Progenitor cell of endocrine pancreas (in vitro differentiated cells): ENCODE measurements around the gene KIF3C. TPM values are rescaled to one million over a fixed set of nuclear protein-coding genes. Genes with fewer than 3 reads are reported as not detected.

ENCODE experiments used
- DNase-seq: peaks from one replicate; pipeline ENCODE4 v3.0.0; 2021; ENCODE audit warnings: low spot score; ENCODE audit not compliant: unreplicated experiment
- H3K27ac Mint-ChIP-seq: 2 replicates; pipeline ENCODE4 v1.8.0; 2021; ENCODE audit warnings: mild to moderate bottlenecking, moderate library complexity, mixed read lengths
- H3K27me3 Mint-ChIP-seq: 2 replicates; pipeline ENCODE4 v1.8.0; 2021; ENCODE audit warnings: mixed read lengths
- H3K36me3 Mint-ChIP-seq: 2 replicates; pipeline ENCODE4 v1.8.0; 2022; ENCODE audit warnings: mixed read lengths; ENCODE audit not compliant: insufficient read depth
- H3K4me1 Mint-ChIP-seq: 2 replicates; pipeline ENCODE4 v1.8.0; 2021; ENCODE audit warnings: low read depth, mixed read lengths
- H3K4me3 Mint-ChIP-seq: 2 replicates; pipeline ENCODE4 v1.8.0; 2021; ENCODE audit warnings: low read depth, mild to moderate bottlenecking, moderate library complexity, mixed read lengths
- H3K9me3 Mint-ChIP-seq: 2 replicates; pipeline ENCODE4 v1.8.0; 2021; ENCODE audit warnings: low read depth, mixed read lengths
- total RNA-seq: library from RNA; stranded (reverse); gene quantifications from 2 replicates; pipeline ENCODE4 v1.2.1, GENCODE V29; 2021
- TF ChIP-seq, protein P1 (sequence below): fragments of 200-600 bp; sonication (generic); IDR thresholded peaks from one replicate; pipeline ENCODE4 v1.5.0; 2021; ENCODE audit warnings: antibody characterized with exemption, mild to moderate bottlenecking; ENCODE audit not compliant: unreplicated experiment

KIF3C gene
- total RNA-seq, 1 donor from 2014 or later = 42.3 TPM

- no peak overlapping the region for H3K27ac Mint-ChIP-seq
- H3K4me1 Mint-ChIP-seq = peaks cover 1% of the 10 kb centered on the region
- TF ChIP-seq, protein P1, sequence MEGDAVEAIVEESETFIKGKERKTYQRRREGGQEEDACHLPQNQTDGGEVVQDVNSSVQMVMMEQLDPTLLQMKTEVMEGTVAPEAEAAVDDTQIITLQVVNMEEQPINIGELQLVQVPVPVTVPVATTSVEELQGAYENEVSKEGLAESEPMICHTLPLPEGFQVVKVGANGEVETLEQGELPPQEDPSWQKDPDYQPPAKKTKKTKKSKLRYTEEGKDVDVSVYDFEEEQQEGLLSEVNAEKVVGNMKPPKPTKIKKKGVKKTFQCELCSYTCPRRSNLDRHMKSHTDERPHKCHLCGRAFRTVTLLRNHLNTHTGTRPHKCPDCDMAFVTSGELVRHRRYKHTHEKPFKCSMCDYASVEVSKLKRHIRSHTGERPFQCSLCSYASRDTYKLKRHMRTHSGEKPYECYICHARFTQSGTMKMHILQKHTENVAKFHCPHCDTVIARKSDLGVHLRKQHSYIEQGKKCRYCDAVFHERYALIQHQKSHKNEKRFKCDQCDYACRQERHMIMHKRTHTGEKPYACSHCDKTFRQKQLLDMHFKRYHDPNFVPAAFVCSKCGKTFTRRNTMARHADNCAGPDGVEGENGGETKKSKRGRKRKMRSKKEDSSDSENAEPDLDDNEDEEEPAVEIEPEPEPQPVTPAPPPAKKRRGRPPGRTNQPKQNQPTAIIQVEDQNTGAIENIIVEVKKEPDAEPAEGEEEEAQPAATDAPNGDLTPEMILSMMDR = peak; percentile 96
- H3K4me3 Mint-ChIP-seq = no peak overlapping the region
- no peaks in the 10 kb centered on the region for H3K9me3 Mint-ChIP-seq
- peaks cover 1% of the 10 kb centered on the region for H3K36me3 Mint-ChIP-seq
- peak; percentile 51 for DNase-seq
- no peaks in the 10 kb centered on the region for H3K27me3 Mint-ChIP-seq
These were observed 31.2 kb downstream of the KIF3C start for GRCh38 chr2:25951071-25951547.

DNA sequence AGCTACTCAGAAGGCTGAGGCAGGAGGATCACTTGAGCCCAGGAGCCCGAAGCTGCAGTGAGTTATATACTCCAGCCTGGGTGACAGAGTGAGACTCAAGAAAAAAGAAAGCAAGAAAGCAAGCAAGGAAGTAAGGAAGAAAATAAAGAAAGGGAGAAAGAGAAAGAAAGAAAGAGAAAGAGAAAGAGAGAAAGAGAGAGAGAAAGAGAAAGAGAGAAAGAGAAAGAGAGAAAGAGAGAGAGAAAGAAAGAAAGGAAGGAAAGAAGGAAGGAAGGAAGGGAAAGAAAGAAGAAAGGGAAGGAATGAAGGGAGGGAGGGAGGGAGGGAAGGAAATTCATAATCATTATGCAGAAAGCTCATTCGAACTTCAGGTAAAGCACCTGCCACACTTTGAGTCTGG is 33.9 kb downstream of the KIF3C start:
- Mint-ChIP-seq H3K27ac (no peak overlapping the region), H3K4me1 (peaks cover 1% of the 10 kb centered on the region), H3K9me3 (no peaks in the 10 kb centered on the region), H3K4me3 (no peak overlapping the region), H3K36me3 (no peaks in the 10 kb centered on the region), H3K27me3 (no peaks in the 10 kb centered on the region)
- TF ChIP-seq, protein P1 = no peak
- no peak for DNase-seq

- Mint-ChIP-seq H3K9me3 (no peaks in the 10 kb centered on the region), H3K27me3 (no peaks in the 10 kb centered on the region), H3K4me1 (no peaks in the 10 kb centered on the region), H3K36me3 (peaks cover 3% of the 10 kb centered on the region), H3K27ac (no peak overlapping the region), H3K4me3 (no peak overlapping the region)
- TF ChIP-seq, protein P1 = no peak
- DNase-seq = no peak
These were observed 41.3 kb downstream of the KIF3C start for GRCh38 chr2:25941042-25941441.

GRCh38 chr2:25939257-25939668 is 43.0 kb downstream of the KIF3C start:
- no peak for DNase-seq
- Mint-ChIP-seq H3K4me1 (no peaks in the 10 kb centered on the region), H3K27ac (peak overlapping the region; percentile 26), H3K36me3 (peaks cover 3% of the 10 kb centered on the region), H3K27me3 (no peaks in the 10 kb centered on the region), H3K9me3 (no peaks in the 10 kb centered on the region), H3K4me3 (no peak overlapping the region)
- TF ChIP-seq, protein P1 = no peak

GRCh38 chr2:25938345-25938744 is 44.0 kb downstream of the KIF3C start:
- Mint-ChIP-seq H3K4me1 (no peaks in the 10 kb centered on the region), H3K27ac (no peak overlapping the region), H3K27me3 (no peaks in the 10 kb centered on the region), H3K36me3 (peaks cover 9% of the 10 kb centered on the region), H3K9me3 (no peaks in the 10 kb centered on the region), H3K4me3 (no peak overlapping the region)
- DNase-seq = no peak
- TF ChIP-seq, protein P1 = no peak
